NCI-H82 (cell line): ENCODE results near the gene RPH3AL.
A peak's percentile ranks its signal among the peaks of the same experiment; 100 is the strongest.

ENCODE experiments used
- DNase-seq: peaks from one replicate; lab custom pipeline; 2025; lab: John Stamatoyannopoulos, UW

Gene RPH3AL, protein sequence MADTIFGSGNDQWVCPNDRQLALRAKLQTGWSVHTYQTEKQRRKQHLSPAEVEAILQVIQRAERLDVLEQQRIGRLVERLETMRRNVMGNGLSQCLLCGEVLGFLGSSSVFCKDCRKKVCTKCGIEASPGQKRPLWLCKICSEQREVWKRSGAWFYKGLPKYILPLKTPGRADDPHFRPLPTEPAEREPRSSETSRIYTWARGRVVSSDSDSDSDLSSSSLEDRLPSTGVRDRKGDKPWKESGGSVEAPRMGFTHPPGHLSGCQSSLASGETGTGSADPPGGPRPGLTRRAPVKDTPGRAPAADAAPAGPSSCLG

DNA sequence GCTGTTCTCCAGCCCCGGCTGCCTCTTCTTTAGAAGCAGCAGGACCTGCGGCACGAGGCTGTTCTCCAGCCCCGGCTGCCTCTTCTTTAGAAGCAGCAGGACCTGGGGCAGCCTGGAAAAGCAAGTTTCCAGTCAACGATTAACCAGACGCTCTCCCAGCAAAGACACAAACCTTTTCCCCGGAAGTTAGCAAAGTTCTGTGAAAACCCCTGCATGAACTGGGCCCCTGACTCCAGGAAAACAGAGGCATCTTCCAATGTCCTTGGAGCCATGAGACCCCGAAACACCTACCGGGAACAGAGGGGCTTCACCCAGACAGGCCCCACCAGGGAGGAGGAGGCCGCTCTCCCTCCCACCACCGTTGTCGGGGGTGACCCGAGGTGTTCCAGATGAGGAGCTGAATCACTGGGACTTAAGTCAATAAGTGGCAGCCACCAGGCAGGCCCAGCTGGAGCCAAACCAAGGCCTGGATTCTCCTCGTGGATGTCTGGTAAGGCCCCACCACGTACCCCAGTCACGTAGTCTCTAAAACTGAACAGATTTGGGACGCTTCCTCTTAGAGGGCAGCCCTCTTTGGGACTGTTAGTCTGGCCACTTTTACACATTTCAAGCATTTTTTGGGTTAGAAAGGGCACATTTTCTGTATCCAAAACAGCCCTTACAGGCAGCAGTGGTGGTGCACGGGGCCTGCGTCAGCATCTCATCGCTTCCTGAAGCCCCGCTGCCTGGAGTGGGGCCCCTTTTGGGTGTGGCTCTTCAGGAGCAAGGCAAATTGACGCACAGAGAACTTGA is at the start of gene RPH3AL:
Gene RPH3AL, minus strand, starts transcription at position 387 of the 792 bp plus-strand sequence. CDS start 25,264 bp downstream, outside the sequence.
- DNase-seq, result peak; percentile 97

DNA sequence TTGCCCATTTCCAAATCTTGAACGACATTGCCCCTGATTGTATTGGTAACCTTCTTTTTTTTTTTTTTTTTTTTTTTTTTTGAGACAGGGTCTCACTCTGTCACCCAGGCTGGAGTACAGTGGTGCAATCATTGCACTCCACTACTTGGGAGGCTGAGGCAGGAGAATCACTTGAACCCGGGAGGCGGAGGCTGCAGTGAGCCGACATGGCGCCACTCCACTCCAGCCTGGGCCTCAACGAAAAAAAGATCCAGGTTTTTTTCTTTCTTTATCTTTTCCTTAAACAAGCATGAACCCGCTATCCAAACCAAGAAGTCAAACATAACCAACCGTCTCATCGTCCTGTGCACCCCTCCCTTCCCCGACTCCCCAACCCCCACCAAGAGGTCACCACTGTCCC is 47.6 kb upstream of the RPH3AL start:
- no peak for DNase-seq

- DNase-seq, result no peak
These were observed 44.2 kb upstream of the RPH3AL start for GRCh38 chr17:396788-397187.

DNA sequence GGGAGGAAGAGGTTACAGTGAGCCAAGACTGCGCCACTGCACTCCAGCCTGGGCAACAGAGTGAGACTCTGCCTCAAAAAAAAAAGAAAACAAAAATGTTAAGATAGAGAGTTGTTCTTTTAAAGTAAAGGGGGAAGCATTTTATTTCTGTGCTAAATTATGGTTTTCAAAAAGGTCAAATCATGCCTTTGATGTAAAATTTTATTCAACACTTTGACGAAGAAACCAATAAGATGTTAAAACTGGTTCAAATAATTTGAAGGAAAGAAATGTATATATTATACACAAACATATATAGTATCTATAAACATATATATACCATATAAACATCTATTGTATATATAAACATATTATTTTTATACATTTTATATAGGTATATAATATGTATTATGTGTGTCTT is 43.4 kb upstream of the RPH3AL start:
- DNase-seq, result no peak

GRCh38 chr17:395179-395578 is 42.6 kb upstream of the RPH3AL start:
- no peak for DNase-seq

DNA sequence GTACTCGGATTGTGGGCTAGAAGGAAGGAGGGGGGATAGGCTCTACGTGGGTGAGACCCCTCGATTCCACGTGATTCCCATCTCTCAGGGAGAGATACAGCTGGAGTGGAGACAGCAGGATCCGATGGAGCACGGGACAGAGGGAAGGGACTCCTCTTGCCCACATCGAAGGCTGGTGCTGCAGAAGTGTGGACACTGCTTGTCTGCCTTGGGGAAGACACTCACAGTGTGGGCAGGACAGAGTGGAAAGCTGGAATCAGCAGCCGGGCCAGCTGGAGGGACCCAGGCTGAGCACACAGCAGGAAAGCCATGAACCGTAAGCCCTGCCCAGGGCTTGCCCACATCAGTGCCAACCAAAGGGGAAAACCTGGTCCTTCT is 42.1 kb upstream of the RPH3AL start:
- no peak for DNase-seq

DNA sequence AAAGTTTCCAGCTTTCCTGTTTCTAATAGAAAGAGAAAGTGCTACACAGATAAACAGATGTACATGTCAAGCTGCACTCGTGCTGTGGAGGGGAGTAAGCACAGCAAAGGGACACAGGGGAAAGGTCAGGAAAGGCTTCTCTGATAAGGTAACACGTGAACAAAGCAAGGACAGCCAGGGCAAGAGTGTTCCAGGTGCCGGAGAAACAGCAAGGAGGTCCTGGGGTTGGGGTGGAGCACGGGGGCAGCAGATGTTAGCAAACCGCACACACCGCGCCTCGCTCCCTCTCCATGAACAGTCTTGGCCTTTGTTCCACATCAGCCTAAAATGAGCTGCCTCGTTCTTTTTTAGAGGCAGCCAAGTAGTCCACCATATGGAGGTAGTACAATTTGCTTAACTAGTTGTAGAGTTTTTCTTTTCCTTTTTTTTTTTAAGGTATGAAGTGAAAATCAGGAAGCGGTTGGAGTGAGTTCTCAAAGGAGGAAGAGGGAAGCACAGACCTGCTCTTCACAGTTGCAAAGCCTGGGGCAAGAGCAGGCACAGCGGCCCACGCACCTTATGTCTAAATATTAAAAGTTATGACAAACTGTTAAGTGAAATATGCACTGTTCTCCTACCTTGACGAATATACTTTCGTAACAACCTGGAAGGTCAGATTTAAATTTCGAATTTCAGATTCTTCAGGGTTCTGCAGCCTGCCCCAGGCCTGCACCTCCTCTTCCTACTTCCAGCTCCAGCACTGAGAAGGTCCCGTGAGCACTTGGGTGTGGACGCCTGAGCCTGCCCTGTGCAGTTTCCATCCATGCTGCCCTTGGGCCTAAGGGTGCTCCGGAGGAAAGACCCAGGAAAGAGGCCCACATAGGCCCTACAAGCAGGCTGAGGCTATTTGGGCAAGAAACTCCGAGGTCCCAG is 41.5 kb upstream of the RPH3AL start:
- DNase-seq, result no peak

GRCh38 chr17:391850-392249 is 39.2 kb upstream of the RPH3AL start:
- DNase-seq, result peak; percentile 70

- DNase-seq, result no peak
These were observed 37.4 kb upstream of the RPH3AL start for GRCh38 chr17:390025-390424.

GRCh38 chr17:388087-388486 is 35.5 kb upstream of the RPH3AL start:
- no peak for DNase-seq

- peak; percentile 67 for DNase-seq
These were observed 33.7 kb upstream of the RPH3AL start for GRCh38 chr17:386141-386876.

DNA sequence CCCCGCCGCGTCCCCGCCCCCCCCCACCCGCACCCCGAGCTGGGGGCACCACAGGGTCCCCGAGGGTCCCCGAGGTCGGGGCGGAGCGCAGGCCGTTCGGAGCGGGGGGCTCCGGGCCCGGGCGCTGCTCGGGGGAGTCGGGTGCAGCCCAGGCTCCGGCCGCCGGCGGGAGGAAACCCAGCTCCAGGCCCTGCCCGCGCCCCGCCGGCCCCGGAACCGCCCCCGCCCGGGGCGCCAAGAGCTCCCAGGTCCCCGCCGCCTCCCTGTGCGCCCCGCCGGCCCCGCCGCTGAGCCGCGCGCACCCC is 33.2 kb upstream of the RPH3AL start:
- no peak for DNase-seq

DNA sequence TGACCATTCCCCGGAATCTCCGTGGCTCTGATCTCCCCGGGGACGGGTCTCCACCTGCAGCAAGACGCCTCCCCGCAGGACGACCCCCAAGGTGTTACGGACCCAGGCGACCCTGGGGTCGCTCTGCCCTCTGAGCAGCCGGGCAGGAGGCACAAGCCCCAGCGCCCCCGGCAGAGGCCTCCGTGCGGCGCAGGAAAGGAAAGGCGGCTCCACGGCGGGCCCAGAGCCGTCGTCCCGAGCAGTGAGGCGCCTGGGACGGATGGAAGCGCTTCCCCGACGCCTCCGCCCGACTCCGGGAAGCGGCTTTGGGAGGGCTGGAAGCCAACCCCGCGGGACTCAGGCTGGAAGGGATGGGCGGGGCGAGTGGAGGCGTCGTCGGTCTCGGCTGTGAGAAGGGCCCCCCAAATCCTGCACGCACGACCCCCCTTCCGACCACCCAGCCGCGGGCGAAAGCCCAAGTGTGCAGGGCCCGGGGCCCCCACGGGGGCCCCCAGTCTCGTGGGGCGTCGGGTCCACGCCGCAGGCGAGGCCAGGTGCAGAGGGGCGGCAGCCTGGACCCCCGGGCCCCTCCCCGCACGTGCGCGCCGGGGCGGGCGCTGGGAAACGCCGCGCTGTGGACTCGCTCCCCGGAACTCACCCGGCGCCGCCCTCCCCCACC is 32.7 kb upstream of the RPH3AL start:
- peak; percentile 64 for DNase-seq

- no peak for DNase-seq
These were observed 32.1 kb upstream of the RPH3AL start for GRCh38 chr17:384622-385177.

- peak; percentile 40 for DNase-seq
These were observed 31.4 kb upstream of the RPH3AL start for GRCh38 chr17:383771-384621.

GRCh38 chr17:382644-383533 is 30.3 kb upstream of the RPH3AL start:
- DNase-seq, result peak; percentile 49

- no peak for DNase-seq
These were observed 29.5 kb upstream of the RPH3AL start for GRCh38 chr17:381941-382643.

- no peak for DNase-seq
These were observed 28.9 kb upstream of the RPH3AL start for GRCh38 chr17:381516-381915.
